Trophoblast cell (in vitro differentiated cells and primary cell): ENCODE measurements around the gene MALRD1.
"Not testable (repeated sequence)": the region's sequence is repeated elsewhere in the genome, so short reads cannot be mapped to it uniquely, and the experiment has no call there.

Experiments used
- DNase-seq, 2 donors: peaks; one replicate each; pipeline ENCODE4 v3.0.0-alpha.2; 2016
- H2AFZ ChIP-seq: 2 replicates; pipeline ENCODE4 v1.6.1; 2013; ENCODE audit warnings: low read length, moderate library complexity, mild to moderate bottlenecking; ENCODE audit not compliant: insufficient read depth, poor library complexity
- H2AK5ac ChIP-seq: 2 replicates; pipeline ENCODE4 v1.6.1; 2013; ENCODE audit warnings: mild to moderate bottlenecking, low read length
- H2BK120ac ChIP-seq: 2 replicates; pipeline ENCODE4 v1.6.1; 2013; ENCODE audit warnings: low read length, mild to moderate bottlenecking, moderate library complexity; ENCODE audit not compliant: insufficient read depth, poor library complexity
- H2BK12ac ChIP-seq: 2 replicates; pipeline ENCODE4 v1.6.1; 2013; ENCODE audit warnings: mild to moderate bottlenecking, low read length, moderate library complexity
- H2BK5ac ChIP-seq: 2 replicates; pipeline ENCODE4 v1.6.1; 2013; ENCODE audit warnings: low read length, low read depth, moderate library complexity, mild to moderate bottlenecking; ENCODE audit not compliant: poor library complexity
- H3K14ac ChIP-seq: 2 replicates; pipeline ENCODE4 v1.6.1; 2013; ENCODE audit warnings: mild to moderate bottlenecking, low read length
- H3K18ac ChIP-seq: 2 replicates; pipeline ENCODE4 v1.6.1; 2013; ENCODE audit warnings: mild to moderate bottlenecking, low read length
- H3K23ac ChIP-seq: 2 replicates; pipeline ENCODE4 v1.6.1; 2013; ENCODE audit warnings: low read length
- H3K27ac ChIP-seq: 2 replicates; pipeline ENCODE4 v1.5.1; 2013; ENCODE audit warnings: low read depth, mild to moderate bottlenecking, inconsistent platforms, low read length, moderate library complexity
- H3K27me3 ChIP-seq: 2 replicates; pipeline ENCODE4 v1.6.1; 2013; ENCODE audit warnings: inconsistent platforms, mild to moderate bottlenecking, low read length, moderate library complexity; ENCODE audit not compliant: insufficient read depth
- H3K36me3 ChIP-seq, 2 experiments: 1 replicate in 1 of 2; 2 replicates in 1 of 2; pipeline ENCODE4 v1.6.1; 2013; ENCODE audit warnings: low read length in 2 of 2, mild to moderate bottlenecking in 2 of 2, moderate library complexity in 1 of 2; ENCODE audit not compliant: insufficient read depth in 2 of 2, control insufficient read depth in 1 of 2
- H3K4ac ChIP-seq: 2 replicates; pipeline ENCODE4 v1.6.1; 2013; ENCODE audit warnings: low read depth, mild to moderate bottlenecking, low read length, moderate library complexity
- H3K4me1 ChIP-seq, 2 experiments: 1 replicate in 1 of 2; 2 replicates in 1 of 2; pipeline ENCODE4 v1.6.1; 2013; ENCODE audit warnings: low read length in 2 of 2, mild to moderate bottlenecking in 2 of 2, moderate library complexity in 1 of 2; ENCODE audit not compliant: insufficient read depth in 2 of 2, control insufficient read depth in 1 of 2
- H3K4me2 ChIP-seq: 2 replicates; pipeline ENCODE4 v1.6.1; 2013; ENCODE audit warnings: inconsistent platforms, mild to moderate bottlenecking, low read length, moderate library complexity
- H3K4me3 ChIP-seq: 2 replicates; pipeline ENCODE4 v1.5.1; 2013; ENCODE audit warnings: mild to moderate bottlenecking, low read depth, low read length, inconsistent platforms
- H3K79me1 ChIP-seq: one replicate; pipeline ENCODE4 v1.6.1; 2013; ENCODE audit warnings: low read length
- H3K79me2 ChIP-seq: 2 replicates; pipeline ENCODE4 v1.6.1; 2013; ENCODE audit warnings: low read length, mild to moderate bottlenecking; ENCODE audit not compliant: control insufficient read depth, insufficient read depth, poor library complexity
- H3K9ac ChIP-seq: 2 replicates; pipeline ENCODE4 v1.6.1; 2013; ENCODE audit warnings: mild to moderate bottlenecking, low read length
- H3K9me3 ChIP-seq: 2 replicates; pipeline ENCODE4 v1.6.1; 2013; ENCODE audit warnings: low read depth, mild to moderate bottlenecking, control low read depth, inconsistent platforms, low read length; ENCODE audit not compliant: insufficient read depth
- H4K12ac ChIP-seq: 2 replicates; pipeline ENCODE4 v1.6.1; 2013; ENCODE audit warnings: low read depth, mild to moderate bottlenecking, low read length, moderate library complexity
- H4K8ac ChIP-seq: 2 replicates; pipeline ENCODE4 v1.6.1; 2013; ENCODE audit warnings: low read depth, mild to moderate bottlenecking, low read length, moderate library complexity
- H4K91ac ChIP-seq: one replicate; pipeline ENCODE4 v1.6.1; 2013; ENCODE audit warnings: low read depth, mild to moderate bottlenecking, low read length, moderate library complexity
- WGBS: extraction: QIAGEN DNeasy Blood & Tissue Kit; methylation state at CpG from one replicate; pipeline ENCODE4 v1.1.7; 2013; ENCODE audit warnings: missing lambda C conversion rate; ENCODE audit not compliant: insufficient read length, insufficient coverage; ENCODE audit errors: extremely low coverage; 5-methylcytosine and 5-hydroxymethylcytosine counted together

MALRD1 gene

DNA sequence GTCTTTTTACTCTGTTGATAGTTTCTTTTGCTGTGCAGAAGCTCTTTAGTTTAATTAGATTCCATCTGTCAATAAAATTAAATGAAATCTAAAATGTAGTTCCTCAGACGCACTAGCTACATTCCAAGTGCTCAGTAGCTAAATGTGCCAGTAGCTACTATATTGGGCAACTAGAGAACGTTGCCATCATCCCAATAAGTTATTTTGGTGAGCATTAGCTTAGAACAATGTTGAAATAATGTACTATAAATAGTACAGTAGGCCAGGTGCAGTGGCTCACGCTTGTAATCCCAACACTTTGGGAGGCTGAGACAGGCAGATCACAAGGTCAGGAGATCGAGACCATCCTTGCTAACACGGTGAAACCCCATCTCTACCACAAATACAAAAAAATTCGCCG, 690.6 kb downstream of the MALRD1 start:
- not testable (repeated sequence) for H2AK5ac ChIP-seq, H3K79me1 ChIP-seq, H3K27me3 ChIP-seq, H4K91ac ChIP-seq, H3K4me1 ChIP-seq, H3K23ac ChIP-seq, H2AFZ ChIP-seq, H3K9me3 ChIP-seq, H3K4me3 ChIP-seq, H4K12ac ChIP-seq, H3K18ac ChIP-seq, H3K27ac ChIP-seq, H3K4me2 ChIP-seq, H3K36me3 ChIP-seq, H3K79me2 ChIP-seq, H2BK120ac ChIP-seq, H2BK12ac ChIP-seq, H3K9ac ChIP-seq, H3K4ac ChIP-seq, H2BK5ac ChIP-seq, H3K14ac ChIP-seq, H4K8ac ChIP-seq, DNase-seq
- WGBS, result no CpG with 5 or more reads among the region's 7 CpGs

DNA sequence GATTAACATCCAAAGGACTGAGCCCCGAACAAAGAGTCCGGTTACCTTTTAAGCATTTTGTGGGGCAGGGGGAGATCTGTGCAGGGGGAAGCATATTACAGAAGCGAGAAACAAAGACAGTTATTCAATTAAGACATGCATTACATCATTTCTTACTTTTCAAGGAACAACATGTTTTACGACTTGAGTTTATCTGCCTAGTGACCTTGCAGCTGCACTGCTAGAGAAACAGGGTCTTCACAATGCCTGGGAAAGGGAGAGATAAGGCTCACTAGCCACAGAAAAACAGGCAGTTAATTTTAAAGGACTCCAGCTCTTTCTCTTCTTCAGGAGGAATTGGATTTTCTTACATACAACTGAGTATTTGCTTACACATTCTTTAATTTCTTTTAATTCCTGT, 693.5 kb downstream of the MALRD1 start:
- not testable (repeated sequence) for H3K4me2 ChIP-seq, H4K12ac ChIP-seq, H3K79me2 ChIP-seq, H3K4me1 ChIP-seq, H4K91ac ChIP-seq, H4K8ac ChIP-seq, H2BK12ac ChIP-seq, H3K9me3 ChIP-seq, H3K9ac ChIP-seq, H2BK5ac ChIP-seq, H3K79me1 ChIP-seq, H3K27me3 ChIP-seq, H3K18ac ChIP-seq, H3K27ac ChIP-seq, DNase-seq, H2AK5ac ChIP-seq, H3K4ac ChIP-seq, H3K14ac ChIP-seq, H2AFZ ChIP-seq, H3K4me3 ChIP-seq, H3K36me3 ChIP-seq, H2BK120ac ChIP-seq, H3K23ac ChIP-seq
- WGBS, result no CpG with 5 or more reads among the region's 4 CpGs

DNA sequence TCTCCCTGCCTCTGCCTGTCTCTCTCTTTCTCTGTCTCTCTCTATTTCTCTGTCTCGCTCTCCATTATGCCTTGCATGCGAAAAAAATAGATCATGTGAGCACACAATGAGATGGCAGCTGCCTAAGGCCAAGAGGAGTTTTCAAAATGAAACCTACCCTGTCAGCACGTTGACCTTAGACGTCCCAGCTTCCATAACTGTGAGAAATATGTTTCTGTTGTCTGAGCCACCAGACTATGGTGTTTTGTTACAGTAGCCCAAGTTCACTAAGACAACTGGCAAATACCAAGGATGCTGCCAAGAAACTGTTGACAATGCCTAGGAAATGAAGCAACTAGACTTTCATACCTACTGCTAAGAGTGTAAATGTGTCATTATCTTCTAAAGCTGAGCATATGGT, 697.1 kb downstream of the MALRD1 start:
- Histone ChIP-seq H3K27ac (no peak overlapping the region), H3K4me2 (no peak overlapping the region), H4K12ac (no peak overlapping the region), H3K27me3 (no peaks in the 10 kb centered on the region), H2AK5ac (no peak overlapping the region), H3K23ac (no peak overlapping the region), H4K91ac (no peak overlapping the region), H3K4me3 (no peak overlapping the region), H2BK120ac (no peak overlapping the region), H3K4ac (no peak overlapping the region), H3K36me3 (no peaks in the 10 kb centered on the region), H3K9ac (no peak overlapping the region), H3K79me1 (no peaks in the 10 kb centered on the region), H2BK12ac (no peak overlapping the region), H3K18ac (no peak overlapping the region), H4K8ac (no peak overlapping the region), H2AFZ (no peak overlapping the region), H3K14ac (no peak overlapping the region), H3K79me2 (no peaks in the 10 kb centered on the region), H3K4me1 (no peaks in the 10 kb centered on the region), H2BK5ac (no peak overlapping the region), H3K9me3 (no peaks in the 10 kb centered on the region)
- no CpG with 5 or more reads among the region's 4 CpGs for WGBS
- DNase-seq, result no peak

DNA sequence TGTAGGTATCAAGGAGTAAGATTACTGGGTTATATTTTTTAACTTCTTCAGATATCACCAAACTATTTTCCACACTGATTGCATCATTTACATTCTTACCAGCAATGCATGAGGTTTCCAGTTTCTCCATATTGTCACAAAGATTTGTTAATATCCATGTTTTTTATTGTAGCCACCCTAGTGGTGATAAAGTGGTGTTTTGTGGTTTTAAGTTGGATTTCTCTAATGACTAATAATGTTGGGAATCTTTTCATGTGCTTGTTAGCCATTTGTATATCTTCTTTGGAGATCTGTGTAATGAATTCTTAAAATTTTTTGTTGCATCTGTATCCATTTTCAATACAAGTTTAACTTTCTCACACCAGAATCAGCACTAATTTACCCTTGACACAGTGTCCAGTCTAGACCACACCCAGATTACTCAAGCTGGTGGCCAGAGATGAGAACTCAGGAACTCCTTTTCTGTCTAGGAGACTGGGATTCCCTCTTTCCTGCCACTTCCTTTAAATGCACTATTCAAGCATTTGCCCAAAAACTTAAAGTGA, 700.7 kb downstream of the MALRD1 start:
- Histone ChIP-seq H2BK12ac (no peak overlapping the region), H2AK5ac (no peak overlapping the region), H3K36me3 (no peaks in the 10 kb centered on the region), H3K23ac (no peak overlapping the region), H3K27ac (no peak overlapping the region), H3K4me1 (no peaks in the 10 kb centered on the region), H3K4me3 (no peak overlapping the region), H3K4me2 (no peak overlapping the region), H4K91ac (no peak overlapping the region), H3K79me2 (no peaks in the 10 kb centered on the region), H2BK120ac (no peak overlapping the region), H2AFZ (no peak overlapping the region), H3K14ac (no peak overlapping the region), H3K4ac (no peak overlapping the region), H3K9ac (no peak overlapping the region), H4K12ac (no peak overlapping the region), H3K18ac (no peak overlapping the region), H3K27me3 (no peaks in the 10 kb centered on the region), H2BK5ac (no peak overlapping the region), H4K8ac (no peak overlapping the region), H3K79me1 (no peaks in the 10 kb centered on the region), H3K9me3 (no peaks in the 10 kb centered on the region)
- DNase-seq, result peak in 1 of 2 donors; percentile 37
